ENCODE results near the gene PCDHA6.
"Not testable (repeated sequence)": the region's sequence is repeated elsewhere in the genome, so short reads cannot be mapped to it uniquely, and the experiment has no call there.

PCDHA6 gene

DNA sequence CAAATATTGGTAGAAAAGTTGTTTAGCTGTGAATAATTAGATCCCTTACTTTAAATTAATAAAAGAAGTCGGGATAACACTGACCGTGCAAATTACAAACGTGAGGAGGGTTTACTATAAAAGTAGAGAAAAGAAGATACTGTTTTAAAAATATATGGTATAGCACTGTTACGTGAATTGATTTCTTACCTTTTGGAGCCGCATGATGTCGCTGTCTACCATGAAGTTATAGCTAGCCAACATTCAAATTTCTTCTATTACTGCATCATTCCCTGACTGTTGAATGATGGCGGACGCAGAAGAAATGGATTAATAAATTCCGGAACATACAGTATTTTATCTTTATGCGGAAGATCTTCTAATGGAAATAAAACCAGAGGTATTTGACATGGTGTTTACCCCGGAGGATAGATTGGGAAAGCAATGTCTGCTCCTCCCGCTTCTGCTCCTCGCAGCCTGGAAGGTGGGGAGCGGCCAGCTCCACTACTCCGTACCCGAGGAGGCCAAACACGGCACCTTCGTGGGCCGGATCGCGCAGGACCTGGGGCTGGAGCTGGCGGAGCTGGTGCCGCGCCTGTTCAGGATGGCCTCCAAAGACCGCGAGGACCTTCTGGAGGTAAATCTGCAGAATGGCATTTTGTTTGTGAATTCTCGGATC is at the start of gene PCDHA6:
PCDHA6 (plus strand) TSS at position 257 of the 658 bp plus-strand sequence; CDS start at position 389, 132 bp downstream.
- no peak for DNase-seq

DNA sequence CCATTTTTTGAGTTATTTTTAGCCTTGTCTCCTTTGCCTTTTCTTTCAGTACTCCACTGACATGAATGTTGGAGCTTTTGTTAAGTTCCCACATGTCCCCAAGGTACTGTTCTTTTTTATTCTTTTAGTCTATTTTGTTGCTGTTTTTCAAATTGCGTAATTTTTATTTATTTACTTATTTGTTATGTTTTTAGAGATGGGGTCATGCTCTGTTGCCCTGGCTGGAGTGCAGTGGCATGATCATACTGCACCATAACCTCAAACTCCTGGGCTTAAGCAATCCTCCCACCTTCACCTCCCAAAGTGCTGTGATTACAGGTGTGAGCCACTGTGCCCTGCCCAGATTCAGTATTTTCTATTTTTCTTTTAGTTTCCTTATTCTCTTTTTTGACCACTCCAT is 47.2 kb upstream of the PCDHA6 start:
- DNase-seq, result no peak

DNA sequence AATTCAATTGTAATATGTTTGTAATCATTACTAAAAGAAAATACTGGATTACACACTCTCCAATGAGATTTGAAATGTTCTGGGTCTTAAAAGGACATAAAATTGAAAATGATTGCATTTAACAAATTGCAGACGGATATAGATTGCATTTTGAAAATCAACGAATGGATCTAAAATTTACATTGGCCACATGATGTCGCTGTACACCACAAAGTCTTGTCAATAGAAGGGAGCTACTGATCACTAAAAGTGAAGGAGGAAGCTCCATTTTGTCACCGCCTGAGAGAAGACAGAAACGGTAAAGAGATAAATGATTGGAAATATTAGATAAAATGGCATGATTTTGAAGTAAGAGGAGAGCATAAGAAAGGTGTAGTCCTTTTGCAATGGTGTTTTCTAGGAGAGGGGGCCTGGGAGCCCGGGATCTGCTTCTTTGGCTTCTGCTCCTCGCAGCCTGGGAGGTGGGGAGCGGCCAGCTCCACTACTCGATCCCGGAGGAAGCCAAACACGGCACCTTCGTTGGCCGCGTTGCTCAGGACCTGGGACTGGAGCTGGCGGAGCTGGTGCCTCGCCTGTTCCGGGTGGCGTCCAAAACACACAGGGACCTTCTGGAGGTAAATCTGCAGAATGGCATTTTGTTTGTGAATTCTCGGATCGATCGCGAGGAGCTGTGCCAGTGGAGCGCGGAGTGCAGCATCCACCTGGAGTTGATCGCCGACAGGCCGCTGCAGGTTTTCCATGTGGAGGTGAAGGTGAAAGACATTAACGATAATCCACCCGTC is 41.7 kb upstream of the PCDHA6 start, which contains the start of gene PCDHA1:
PCDHA1 (plus strand) TSS at position 236 of the 782 bp plus-strand sequence.
- DNase-seq, result peak; percentile 4

DNA sequence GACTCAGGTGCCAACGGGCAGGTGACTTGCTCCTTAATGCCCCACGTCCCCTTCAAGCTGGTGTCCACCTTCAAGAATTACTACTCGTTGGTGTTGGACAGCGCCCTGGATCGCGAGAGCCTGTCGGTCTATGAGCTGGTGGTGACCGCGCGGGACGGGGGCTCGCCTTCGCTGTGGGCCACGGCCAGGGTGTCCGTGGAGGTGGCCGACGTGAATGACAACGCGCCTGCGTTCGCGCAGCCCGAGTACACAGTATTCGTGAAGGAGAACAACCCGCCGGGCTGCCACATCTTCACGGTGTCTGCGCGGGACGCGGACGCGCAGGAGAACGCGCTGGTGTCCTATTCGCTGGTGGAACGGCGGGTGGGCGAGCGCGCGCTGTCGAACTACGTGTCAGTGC is 40.3 kb upstream of the PCDHA6 start:
- not testable (repeated sequence) for DNase-seq

DNA sequence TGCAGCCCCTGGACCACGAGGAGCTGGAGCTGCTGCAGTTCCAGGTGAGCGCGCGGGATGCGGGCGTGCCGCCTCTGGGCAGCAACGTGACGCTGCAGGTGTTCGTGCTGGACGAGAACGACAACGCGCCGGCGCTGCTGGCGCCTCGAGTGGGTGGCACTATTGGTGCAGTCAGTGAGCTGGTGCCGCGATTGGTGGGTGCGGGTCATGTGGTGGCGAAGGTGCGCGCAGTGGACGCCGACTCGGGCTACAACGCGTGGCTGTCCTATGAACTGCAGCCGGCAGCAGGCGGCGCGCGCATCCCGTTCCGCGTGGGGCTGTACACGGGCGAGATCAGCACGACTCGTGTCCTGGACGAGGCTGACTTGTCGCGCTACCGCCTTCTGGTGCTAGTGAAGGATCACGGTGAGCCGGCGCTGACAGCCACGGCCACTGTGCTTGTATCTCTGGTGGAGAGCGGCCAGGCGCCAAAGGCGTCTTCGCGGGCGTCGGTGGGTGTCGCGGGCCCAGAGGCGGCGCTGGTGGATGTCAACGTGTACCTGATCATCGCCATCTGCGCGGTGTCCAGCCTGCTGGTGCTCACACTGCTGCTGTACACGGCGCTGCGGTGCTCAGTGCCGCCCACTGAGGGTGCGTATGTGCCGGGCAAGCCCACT is 39.8 kb upstream of the PCDHA6 start:
- DNase-seq, result not testable (repeated sequence)

DNA sequence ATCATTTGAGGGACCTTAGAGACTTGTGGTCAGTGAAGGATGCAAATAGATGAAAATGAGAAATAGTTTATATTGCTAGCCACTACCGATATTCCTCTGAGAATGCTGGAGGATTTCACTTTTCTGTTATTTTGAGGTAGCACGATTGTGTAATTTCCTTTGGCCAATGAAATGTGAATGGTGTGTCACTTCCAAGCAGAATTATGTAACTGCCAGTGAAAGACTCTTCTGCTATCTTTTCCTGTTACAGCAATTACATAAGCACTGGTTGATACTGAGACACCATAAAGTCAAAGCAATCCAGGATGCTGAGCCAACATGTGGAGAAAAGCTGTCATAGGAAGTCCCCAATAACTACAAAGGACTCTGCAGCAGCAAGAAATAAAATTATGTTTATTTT is 36.7 kb upstream of the PCDHA6 start:
- no peak for DNase-seq

GRCh38 chr5:140794595-140795258 is 33.0 kb upstream of the PCDHA6 start, which contains the start of gene PCDHA2:
TSS of gene PCDHA2 (plus strand) at chr5:140794852.
- DNase-seq, result no peak

DNA sequence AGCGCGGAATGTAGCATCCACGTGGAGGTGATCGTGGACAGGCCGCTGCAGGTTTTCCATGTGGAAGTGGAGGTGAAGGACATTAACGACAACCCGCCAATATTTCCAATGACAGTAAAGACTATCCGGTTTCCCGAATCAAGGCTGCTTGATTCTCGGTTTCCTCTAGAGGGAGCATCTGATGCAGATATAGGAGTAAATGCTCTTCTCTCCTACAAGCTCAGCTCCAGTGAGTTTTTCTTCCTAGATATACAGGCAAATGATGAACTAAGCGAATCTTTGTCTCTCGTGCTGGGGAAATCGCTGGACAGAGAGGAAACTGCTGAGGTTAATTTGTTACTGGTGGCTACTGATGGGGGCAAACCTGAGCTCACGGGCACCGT is 32.5 kb upstream of the PCDHA6 start:
- no peak for DNase-seq

GRCh38 chr5:140796072-140796717 is 31.6 kb upstream of the PCDHA6 start:
- DNase-seq, result not testable (repeated sequence)

GRCh38 chr5:140796718-140797095 is 31.1 kb upstream of the PCDHA6 start:
- no peak for DNase-seq

- peak; percentile 43 for DNase-seq
These were observed 26.8 kb upstream of the PCDHA6 start, which contains the start of gene PCDHA3 for GRCh38 chr5:140800816-140801493. TSS of gene PCDHA3 (plus strand) at chr5:140801057.

- no peak for DNase-seq
These were observed 26.3 kb upstream of the PCDHA6 start for GRCh38 chr5:140801494-140801841.

DNA sequence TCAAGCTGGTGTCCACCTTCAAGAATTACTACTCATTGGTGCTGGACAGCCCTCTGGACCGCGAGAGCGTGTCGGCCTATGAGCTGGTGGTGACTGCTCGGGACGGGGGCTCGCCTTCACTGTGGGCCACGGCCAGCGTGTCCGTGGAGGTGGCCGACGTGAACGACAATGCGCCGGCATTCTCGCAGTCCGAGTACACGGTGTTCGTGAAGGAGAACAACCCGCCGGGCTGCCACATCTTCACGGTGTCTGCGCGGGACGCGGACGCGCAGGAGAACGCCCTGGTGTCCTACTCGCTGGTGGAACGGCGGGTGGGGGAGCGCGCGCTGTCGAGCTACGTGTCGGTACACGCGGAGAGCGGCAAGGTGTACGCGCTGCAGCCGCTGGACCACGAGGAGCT is 25.4 kb upstream of the PCDHA6 start:
- not testable (repeated sequence) for DNase-seq

DNA sequence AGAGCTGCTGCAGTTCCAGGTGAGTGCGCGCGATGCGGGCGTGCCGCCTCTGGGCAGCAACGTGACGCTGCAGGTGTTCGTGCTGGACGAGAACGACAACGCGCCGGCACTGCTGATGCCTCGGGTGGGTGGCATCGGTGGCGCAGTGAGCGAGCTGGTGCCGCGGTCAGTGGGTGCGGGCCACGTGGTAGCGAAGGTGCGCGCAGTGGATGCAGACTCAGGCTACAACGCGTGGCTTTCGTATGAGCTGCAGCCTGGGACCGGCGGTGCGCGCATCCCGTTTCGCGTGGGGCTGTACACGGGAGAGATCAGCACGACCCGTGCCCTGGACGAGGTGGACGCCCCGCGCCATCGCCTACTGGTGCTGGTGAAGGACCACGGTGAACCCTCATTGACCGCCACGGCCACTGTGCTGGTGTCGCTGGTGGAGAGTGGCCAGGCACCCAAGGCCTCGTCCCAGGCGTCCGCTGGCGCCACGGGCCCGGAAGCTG is 24.9 kb upstream of the PCDHA6 start:
- no peak for DNase-seq

- peak; percentile 25 for DNase-seq
These were observed 20.7 kb upstream of the PCDHA6 start, which contains the start of gene PCDHA4 for GRCh38 chr5:140806834-140807775. TSS of gene PCDHA4 (plus strand) at chr5:140807068.

DNA sequence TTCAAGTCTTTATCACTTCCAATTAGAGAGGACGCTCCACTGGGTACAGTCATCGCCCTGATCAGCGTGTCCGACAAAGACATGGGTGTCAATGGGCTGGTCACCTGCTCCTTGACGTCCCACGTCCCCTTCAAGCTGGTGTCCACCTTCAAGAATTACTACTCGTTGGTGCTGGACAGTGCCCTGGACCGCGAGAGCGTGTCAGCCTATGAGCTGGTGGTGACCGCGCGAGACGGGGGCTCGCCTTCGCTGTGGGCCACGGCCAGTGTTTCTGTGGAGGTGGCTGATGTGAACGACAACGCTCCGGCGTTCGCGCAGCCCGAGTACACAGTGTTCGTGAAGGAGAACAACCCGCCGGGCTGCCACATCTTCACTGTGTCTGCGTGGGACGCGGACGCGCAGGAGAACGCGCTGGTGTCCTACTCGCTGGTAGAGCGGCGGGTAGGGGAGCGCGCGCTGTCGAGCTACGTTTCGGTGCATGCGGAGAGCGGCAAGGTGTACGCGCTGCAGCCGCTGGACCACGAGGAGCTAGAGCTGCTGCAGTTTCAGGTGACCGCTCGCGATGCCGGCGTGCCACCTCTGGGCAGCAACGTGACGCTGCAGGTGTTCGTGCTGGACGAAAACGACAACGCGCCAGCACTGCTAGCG is 19.4 kb upstream of the PCDHA6 start:
- not testable (repeated sequence) for DNase-seq

DNA sequence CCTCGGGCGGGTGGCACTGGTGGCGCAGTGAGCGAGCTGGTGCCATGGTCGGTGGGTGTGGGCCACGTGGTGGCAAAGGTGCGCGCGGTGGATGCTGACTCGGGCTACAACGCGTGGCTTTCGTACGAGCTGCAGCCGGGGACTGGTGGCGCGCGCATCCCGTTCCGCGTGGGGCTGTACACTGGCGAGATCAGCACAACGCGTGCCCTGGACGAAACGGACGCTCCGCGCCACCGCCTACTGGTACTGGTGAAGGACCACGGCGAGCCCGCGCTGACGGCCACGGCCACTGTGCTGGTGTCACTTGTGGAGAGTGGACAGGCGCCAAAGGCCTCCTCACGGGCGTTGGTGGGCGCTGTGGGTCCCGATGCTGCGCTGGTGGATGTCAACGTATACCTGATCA is 18.9 kb upstream of the PCDHA6 start:
- no peak for DNase-seq

- DNase-seq, result no peak
These were observed 6.1 kb upstream of the PCDHA6 start, which contains the start of gene PCDHA5 for GRCh38 chr5:140821375-140822280. TSS of gene PCDHA5 (plus strand) at chr5:140821613.

- no peak for DNase-seq
These were observed 5.5 kb upstream of the PCDHA6 start for GRCh38 chr5:140822281-140822629.

Data from NCI-H2029 treated with DMSO at 0.1 percent for 48 hours (cell line).